ENCODE results near the gene CAAP1.

GRCh38 chr9:26814799-26815198, 77.8 kb downstream of the CAAP1 start:
- TF ChIP-seq CTCF (conservative IDR thresholded peaks at IDR 0.05; ENCODE audit: low read depth, low read length): no peak
- TF ChIP-seq EZH2phosphoT487 (IDR thresholded peaks at IDR 0.05; ENCODE audit: borderline replicate concordance, low read length): no peak
